KMS-11 (cell line): Measurements from ENCODE around the gene HLA-DPA1.

ENCODE experiments used
- H2AFZ ChIP-seq: fragments of 200-600 bp; sonication (generic); 2 replicates; pipeline ENCODE4 v1.6.1; 2016; ENCODE audit warnings: antibody characterized with exemption, mixed run types, low read depth
- H3K27ac ChIP-seq: fragments of 200-600 bp; sonication (generic); 2 replicates; pipeline ENCODE4 v1.6.1; 2016; ENCODE audit warnings: mild to moderate bottlenecking, mixed run types
- H3K27me3 ChIP-seq: fragments of 200-600 bp; sonication (generic); 2 replicates; pipeline ENCODE4 v1.6.1; 2017; ENCODE audit warnings: mild to moderate bottlenecking, low read depth, mixed run types, moderate library complexity; ENCODE audit not compliant: insufficient read depth
- H3K36me3 ChIP-seq: fragments of 200-600 bp; sonication (generic); 2 replicates; pipeline ENCODE4 v1.6.1; 2017; ENCODE audit warnings: mild to moderate bottlenecking, mixed run types; ENCODE audit not compliant: insufficient read depth
- H3K4me1 ChIP-seq: fragments of 200-600 bp; sonication (generic); 2 replicates; pipeline ENCODE4 v1.6.1; 2016; ENCODE audit warnings: mild to moderate bottlenecking, low read depth, mixed run types; ENCODE audit not compliant: poor library complexity, severe bottlenecking
- H3K4me2 ChIP-seq: fragments of 200-600 bp; sonication (generic); 2 replicates; pipeline ENCODE4 v1.7.0; 2016; ENCODE audit warnings: mild to moderate bottlenecking, mixed run types
- H3K4me3 ChIP-seq: fragments of 200-600 bp; sonication (generic); IDR thresholded peaks from 2 replicates; pipeline ENCODE4 v1.6.1; 2017; ENCODE audit warnings: low read depth, low read length, mixed read lengths; ENCODE audit not compliant: insufficient read depth
- H3K79me2 ChIP-seq: fragments of 200-600 bp; sonication (generic); 2 replicates; pipeline ENCODE4 v1.6.1; 2016; ENCODE audit warnings: low read depth, mixed run types; ENCODE audit not compliant: insufficient read depth
- H3K9ac ChIP-seq: fragments of 200-600 bp; sonication (generic); 2 replicates; pipeline ENCODE4 v1.6.1; 2016; ENCODE audit warnings: mild to moderate bottlenecking, mixed run types
- H4K20me1 ChIP-seq: fragments of 200-600 bp; sonication (generic); 2 replicates; pipeline ENCODE4 v1.6.1; 2016; ENCODE audit warnings: mild to moderate bottlenecking, mixed run types; ENCODE audit not compliant: insufficient read depth
- CTCF ChIP-seq: fragments of 200-600 bp; sonication (generic); conservative IDR thresholded peaks from 2 replicates; pipeline ENCODE4 v1.6.1; 2017; ENCODE audit warnings: low read depth, mild to moderate bottlenecking, antibody characterized with exemption, low read length, moderate library complexity, mixed read lengths

The HLA-DPA1 gene

GRCh38 chr6:33050014-33050810 is 23.2 kb downstream of the HLA-DPA1 start:
- Histone ChIP-seq H3K27ac (no peak overlapping the region), H3K9ac (no peak overlapping the region), H3K4me2 (no peak overlapping the region), H3K79me2 (no peaks in the 10 kb centered on the region), H2AFZ (no peak overlapping the region), H3K4me3 (no peak overlapping the region), H3K27me3 (no peaks in the 10 kb centered on the region), H3K4me1 (no peaks in the 10 kb centered on the region), H4K20me1 (no peaks in the 10 kb centered on the region), H3K36me3 (no peaks in the 10 kb centered on the region)
- TF ChIP-seq CTCF = no peak

- no peak overlapping the region for H3K4me3 ChIP-seq
- H4K20me1 ChIP-seq = no peaks in the 10 kb centered on the region
- H3K27me3 ChIP-seq = no peaks in the 10 kb centered on the region
- H3K27ac ChIP-seq = no peak overlapping the region
- H3K4me2 ChIP-seq = no peak overlapping the region
- H3K4me1 ChIP-seq = no peaks in the 10 kb centered on the region
- TF ChIP-seq CTCF = 0 out of 2 replicates have a peak, but pooled peaks have one; percentile 23
- no peaks in the 10 kb centered on the region for H3K79me2 ChIP-seq
- H3K9ac ChIP-seq = no peak overlapping the region
- H2AFZ ChIP-seq = no peak overlapping the region
- H3K36me3 ChIP-seq = no peaks in the 10 kb centered on the region
Measured at GRCh38 chr6:33049323-33050013, 24.0 kb downstream of the HLA-DPA1 start.

- Histone ChIP-seq H2AFZ (no peak overlapping the region), H3K27ac (no peak overlapping the region), H3K9ac (no peak overlapping the region), H3K4me2 (no peak overlapping the region), H3K36me3 (no peaks in the 10 kb centered on the region), H3K4me1 (no peaks in the 10 kb centered on the region), H4K20me1 (no peaks in the 10 kb centered on the region), H3K79me2 (no peaks in the 10 kb centered on the region), H3K4me3 (no peak overlapping the region), H3K27me3 (no peaks in the 10 kb centered on the region)
- TF ChIP-seq CTCF = no peak
Measured at GRCh38 chr6:33040157-33040556, 33.3 kb downstream of the HLA-DPA1 start.

GRCh38 chr6:33036535-33036934 is 36.9 kb downstream of the HLA-DPA1 start:
- Histone ChIP-seq H3K79me2 (no peaks in the 10 kb centered on the region), H3K36me3 (no peaks in the 10 kb centered on the region), H3K27me3 (no peaks in the 10 kb centered on the region)

More at GRCh38 chr6:33036535-33036934, 36.9 kb downstream of the HLA-DPA1 start:
- H3K4me2 ChIP-seq = no peak overlapping the region
- H4K20me1 ChIP-seq = no peaks in the 10 kb centered on the region
- no peak overlapping the region for H3K9ac ChIP-seq
- no peak overlapping the region for H2AFZ ChIP-seq
- no peak overlapping the region for H3K27ac ChIP-seq
- H3K4me3 ChIP-seq = no peak overlapping the region
- TF ChIP-seq CTCF = no peak
- H3K4me1 ChIP-seq = no peaks in the 10 kb centered on the region
